ENCODE data around the gene DCANP1. TPM values are rescaled to one million over a fixed set of nuclear protein-coding genes. Genes with fewer than 3 reads are reported as not detected.

Gene DCANP1
- total and polyA plus RNA-seq, 2 of the 13 experiments (the other 11 are each of a cell fraction or from before 2014, with no cell fraction given), result not detected

DNA sequence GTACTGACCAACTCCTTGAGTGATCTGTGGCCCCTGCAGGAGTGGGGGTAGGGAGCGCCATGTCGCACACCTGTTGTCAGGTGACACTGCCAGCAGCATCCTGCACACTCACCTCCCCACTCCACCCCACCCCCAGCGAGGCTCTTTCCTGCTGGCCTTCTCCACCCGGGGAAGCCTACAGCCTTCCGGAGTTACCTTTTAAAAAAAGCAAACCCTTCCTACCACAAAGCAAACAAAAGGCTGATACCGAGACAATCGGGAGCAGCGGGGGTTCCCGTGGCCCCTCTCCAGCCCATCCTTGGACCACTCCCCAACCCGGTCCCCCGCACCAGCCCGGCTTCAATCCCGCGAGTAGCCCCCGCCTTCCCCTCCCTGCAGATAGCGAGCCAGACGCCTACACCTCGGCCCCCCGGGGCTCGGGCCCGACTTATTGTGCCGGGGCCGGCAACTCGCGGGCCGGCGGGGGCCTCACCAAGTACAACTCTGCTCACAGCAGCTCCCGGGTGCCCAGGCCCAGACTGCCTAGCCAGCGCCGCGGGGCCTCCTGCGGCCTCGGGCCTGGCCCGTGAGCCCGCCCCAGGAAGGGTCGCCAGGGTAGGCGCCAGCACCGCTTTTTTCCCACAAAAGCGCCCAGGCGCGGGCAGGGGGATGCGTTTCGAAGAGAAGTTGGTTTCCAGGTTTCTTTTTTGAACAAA is 48.8 kb downstream of the DCANP1 start (continued):
- TF ChIP-seq ZEB1 (IDR thresholded peaks at IDR 0.05; ENCODE audit: insufficient replicate concordance, low read depth) (peak; percentile 79), POLR2A (IDR thresholded peaks at IDR 0.05; ENCODE audit: insufficient read depth in 1 of 2, low read depth in 2 of 2, low read length in 2 of 2) (peak in 1 of 2 experiments; percentile 2; a peak in 1 of 4 replicates), ZNF44 (CRISPR knock-in tag; IDR thresholded peaks at IDR 0.05) (no peak), TBX2 (CRISPR knock-in tag; IDR thresholded peaks at IDR 0.05; ENCODE audit: borderline replicate concordance) (no peak; the same call in 1 of the 2 replicates), SRSF1 (optimal IDR thresholded peaks at IDR 0.05; ENCODE audit: low read depth, low read length) (peak; percentile 47), ZNF484 (CRISPR knock-in tag; IDR thresholded peaks at IDR 0.05; ENCODE audit: borderline replicate concordance, low read depth) (no peak), TBL1XR1 (IDR thresholded peaks at IDR 0.05; ENCODE audit: borderline replicate concordance, low read length, partially characterized antibody) (no peak), KLF15 (CRISPR knock-in tag; IDR thresholded peaks at IDR 0.05; ENCODE audit: borderline replicate concordance) (no peak), ZSCAN20 (CRISPR knock-in tag; IDR thresholded peaks at IDR 0.05; ENCODE audit: borderline replicate concordance) (no peak), TAF15 (IDR thresholded peaks at IDR 0.05; ENCODE audit: low read depth, low read length, poor library complexity, severe bottlenecking) (no peak), PHB2 (IDR thresholded peaks at IDR 0.05; ENCODE audit: partially characterized antibody) (no peak), HIVEP1 (CRISPR knock-in tag; IDR thresholded peaks at IDR 0.05) (0 out of 2 replicates have a peak, but pooled peaks have one; percentile 15), MIER3 (CRISPR knock-in tag; IDR thresholded peaks at IDR 0.05; ENCODE audit: borderline replicate concordance) (no peak)
- TF ChIP-seq, protein P1, sequence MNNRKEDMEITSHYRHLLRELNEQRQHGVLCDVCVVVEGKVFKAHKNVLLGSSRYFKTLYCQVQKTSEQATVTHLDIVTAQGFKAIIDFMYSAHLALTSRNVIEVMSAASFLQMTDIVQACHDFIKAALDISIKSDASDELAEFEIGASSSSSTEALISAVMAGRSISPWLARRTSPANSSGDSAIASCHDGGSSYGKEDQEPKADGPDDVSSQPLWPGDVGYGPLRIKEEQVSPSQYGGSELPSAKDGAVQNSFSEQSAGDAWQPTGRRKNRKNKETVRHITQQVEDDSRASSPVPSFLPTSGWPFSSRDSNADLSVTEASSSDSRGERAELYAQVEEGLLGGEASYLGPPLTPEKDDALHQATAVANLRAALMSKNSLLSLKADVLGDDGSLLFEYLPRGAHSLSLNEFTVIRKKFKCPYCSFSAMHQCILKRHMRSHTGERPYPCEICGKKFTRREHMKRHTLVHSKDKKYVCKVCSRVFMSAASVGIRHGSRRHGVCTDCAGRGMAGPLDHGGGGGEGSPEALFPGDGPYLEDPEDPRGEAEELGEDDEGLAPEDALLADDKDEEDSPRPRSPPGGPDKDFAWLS (CRISPR knock-in tag; IDR thresholded peaks at IDR 0.05; ENCODE audit: borderline replicate concordance), result no peak
- TF ChIP-seq, protein P2, sequence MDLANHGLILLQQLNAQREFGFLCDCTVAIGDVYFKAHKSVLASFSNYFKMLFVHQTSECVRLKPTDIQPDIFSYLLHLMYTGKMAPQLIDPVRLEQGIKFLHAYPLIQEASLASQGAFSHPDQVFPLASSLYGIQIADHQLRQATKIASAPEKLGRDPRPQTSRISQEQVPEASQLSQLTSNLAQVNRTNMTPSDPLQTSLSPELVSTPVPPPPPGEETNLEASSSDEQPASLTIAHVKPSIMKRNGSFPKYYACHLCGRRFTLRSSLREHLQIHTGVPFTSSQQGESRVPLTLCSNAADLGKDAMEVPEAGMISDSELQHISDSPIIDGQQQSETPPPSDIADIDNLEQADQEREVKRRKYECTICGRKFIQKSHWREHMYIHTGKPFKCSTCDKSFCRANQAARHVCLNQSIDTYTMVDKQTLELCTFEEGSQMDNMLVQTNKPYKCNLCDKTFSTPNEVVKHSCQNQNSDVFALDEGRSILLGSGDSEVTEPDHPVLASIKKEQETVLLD (CRISPR knock-in tag; IDR thresholded peaks at IDR 0.05; ENCODE audit: low read depth), result no peak
- TF ChIP-seq, protein P3, sequence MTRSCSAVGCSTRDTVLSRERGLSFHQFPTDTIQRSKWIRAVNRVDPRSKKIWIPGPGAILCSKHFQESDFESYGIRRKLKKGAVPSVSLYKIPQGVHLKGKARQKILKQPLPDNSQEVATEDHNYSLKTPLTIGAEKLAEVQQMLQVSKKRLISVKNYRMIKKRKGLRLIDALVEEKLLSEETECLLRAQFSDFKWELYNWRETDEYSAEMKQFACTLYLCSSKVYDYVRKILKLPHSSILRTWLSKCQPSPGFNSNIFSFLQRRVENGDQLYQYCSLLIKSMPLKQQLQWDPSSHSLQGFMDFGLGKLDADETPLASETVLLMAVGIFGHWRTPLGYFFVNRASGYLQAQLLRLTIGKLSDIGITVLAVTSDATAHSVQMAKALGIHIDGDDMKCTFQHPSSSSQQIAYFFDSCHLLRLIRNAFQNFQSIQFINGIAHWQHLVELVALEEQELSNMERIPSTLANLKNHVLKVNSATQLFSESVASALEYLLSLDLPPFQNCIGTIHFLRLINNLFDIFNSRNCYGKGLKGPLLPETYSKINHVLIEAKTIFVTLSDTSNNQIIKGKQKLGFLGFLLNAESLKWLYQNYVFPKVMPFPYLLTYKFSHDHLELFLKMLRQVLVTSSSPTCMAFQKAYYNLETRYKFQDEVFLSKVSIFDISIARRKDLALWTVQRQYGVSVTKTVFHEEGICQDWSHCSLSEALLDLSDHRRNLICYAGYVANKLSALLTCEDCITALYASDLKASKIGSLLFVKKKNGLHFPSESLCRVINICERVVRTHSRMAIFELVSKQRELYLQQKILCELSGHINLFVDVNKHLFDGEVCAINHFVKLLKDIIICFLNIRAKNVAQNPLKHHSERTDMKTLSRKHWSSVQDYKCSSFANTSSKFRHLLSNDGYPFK (CRISPR knock-in tag; IDR thresholded peaks at IDR 0.05; ENCODE audit: borderline replicate concordance), result no peak
- TF ChIP-seq, protein P4, sequence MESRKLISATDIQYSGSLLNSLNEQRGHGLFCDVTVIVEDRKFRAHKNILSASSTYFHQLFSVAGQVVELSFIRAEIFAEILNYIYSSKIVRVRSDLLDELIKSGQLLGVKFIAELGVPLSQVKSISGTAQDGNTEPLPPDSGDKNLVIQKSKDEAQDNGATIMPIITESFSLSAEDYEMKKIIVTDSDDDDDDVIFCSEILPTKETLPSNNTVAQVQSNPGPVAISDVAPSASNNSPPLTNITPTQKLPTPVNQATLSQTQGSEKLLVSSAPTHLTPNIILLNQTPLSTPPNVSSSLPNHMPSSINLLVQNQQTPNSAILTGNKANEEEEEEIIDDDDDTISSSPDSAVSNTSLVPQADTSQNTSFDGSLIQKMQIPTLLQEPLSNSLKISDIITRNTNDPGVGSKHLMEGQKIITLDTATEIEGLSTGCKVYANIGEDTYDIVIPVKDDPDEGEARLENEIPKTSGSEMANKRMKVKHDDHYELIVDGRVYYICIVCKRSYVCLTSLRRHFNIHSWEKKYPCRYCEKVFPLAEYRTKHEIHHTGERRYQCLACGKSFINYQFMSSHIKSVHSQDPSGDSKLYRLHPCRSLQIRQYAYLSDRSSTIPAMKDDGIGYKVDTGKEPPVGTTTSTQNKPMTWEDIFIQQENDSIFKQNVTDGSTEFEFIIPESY (CRISPR knock-in tag; IDR thresholded peaks at IDR 0.05), result no peak
- TF ChIP-seq, protein P5, sequence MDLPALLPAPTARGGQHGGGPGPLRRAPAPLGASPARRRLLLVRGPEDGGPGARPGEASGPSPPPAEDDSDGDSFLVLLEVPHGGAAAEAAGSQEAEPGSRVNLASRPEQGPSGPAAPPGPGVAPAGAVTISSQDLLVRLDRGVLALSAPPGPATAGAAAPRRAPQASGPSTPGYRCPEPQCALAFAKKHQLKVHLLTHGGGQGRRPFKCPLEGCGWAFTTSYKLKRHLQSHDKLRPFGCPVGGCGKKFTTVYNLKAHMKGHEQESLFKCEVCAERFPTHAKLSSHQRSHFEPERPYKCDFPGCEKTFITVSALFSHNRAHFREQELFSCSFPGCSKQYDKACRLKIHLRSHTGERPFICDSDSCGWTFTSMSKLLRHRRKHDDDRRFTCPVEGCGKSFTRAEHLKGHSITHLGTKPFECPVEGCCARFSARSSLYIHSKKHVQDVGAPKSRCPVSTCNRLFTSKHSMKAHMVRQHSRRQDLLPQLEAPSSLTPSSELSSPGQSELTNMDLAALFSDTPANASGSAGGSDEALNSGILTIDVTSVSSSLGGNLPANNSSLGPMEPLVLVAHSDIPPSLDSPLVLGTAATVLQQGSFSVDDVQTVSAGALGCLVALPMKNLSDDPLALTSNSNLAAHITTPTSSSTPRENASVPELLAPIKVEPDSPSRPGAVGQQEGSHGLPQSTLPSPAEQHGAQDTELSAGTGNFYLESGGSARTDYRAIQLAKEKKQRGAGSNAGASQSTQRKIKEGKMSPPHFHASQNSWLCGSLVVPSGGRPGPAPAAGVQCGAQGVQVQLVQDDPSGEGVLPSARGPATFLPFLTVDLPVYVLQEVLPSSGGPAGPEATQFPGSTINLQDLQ (CRISPR knock-in tag; IDR thresholded peaks at IDR 0.05), result no peak

Measured in HepG2 (cell line).